ENCODE measurements around the gene CSH1.
"Not testable (repeated sequence)": the region's sequence is repeated elsewhere in the genome, so short reads cannot be mapped to it uniquely, and the experiment has no call there.

GRCh38 chr17:63885119-63885518 is 11.3 kb downstream of the CSH1 start:
- TF ChIP-seq CTCF (IDR thresholded peaks at IDR 0.05; ENCODE audit: borderline replicate concordance, extremely low read depth, low read length, poor library complexity, severe bottlenecking); EZH2 (IDR thresholded peaks at IDR 0.05; ENCODE audit: borderline replicate concordance, low read depth, low read length, severe bottlenecking): not testable (repeated sequence)

Data from DND-41 (cell line).